Tibial artery (tissue), 4 donors: ENCODE data around the gene HDGFL3.

Experiments
- DNase-seq, 2 donors: peaks; one replicate each; pipeline ENCODE4 v3.0.0-alpha.2; 2019
- H3K27ac ChIP-seq, 2 donors: fragments of 200-600 bp; sonication (generic) in 1 of 2; 1 replicate in 1 of 2; 2 replicates in 1 of 2; pipeline ENCODE4 v1.5.1; 2018 to 2019; ENCODE audit warnings: mild to moderate bottlenecking in 1 of 2
- H3K27me3 ChIP-seq, 2 donors: fragments of 200-600 bp; sonication (generic) in 1 of 2; one replicate each; pipeline versions ENCODE4 v1.5.1 to v1.6.0; 2016 to 2019
- H3K36me3 ChIP-seq, 3 donors: fragments of 200-600 bp; sonication (generic) in 2 of 3; one replicate each; pipeline ENCODE4 v1.5.1; 2016 to 2019; ENCODE audit warnings: mild to moderate bottlenecking in 2 of 3
- H3K4me1 ChIP-seq, 4 donors: fragments of 200-600 bp; sonication (generic) in 2 of 4; 1 replicate in 3 of 4; 2 replicates in 1 of 4; pipeline ENCODE4 v1.5.1; 2016 to 2019
- H3K4me3 ChIP-seq, 2 donors: fragments of 200-600 bp; sonication (generic) in 1 of 2; 1 replicate in 1 of 2; 2 replicates in 1 of 2; pipeline ENCODE4 v1.5.1; 2018 to 2019; ENCODE audit warnings: mild to moderate bottlenecking in 2 of 2
- H3K9me3 ChIP-seq, 3 donors: fragments of 200-600 bp; sonication (generic) in 1 of 3; one replicate each; pipeline ENCODE4 v1.5.1; 2016 to 2019
- intact Hi-C: fragments of 100-400 bp; cut with DNase I; formaldehyde crosslinking; loops from one replicate; pipeline ENCODE4 v1.15.0; 2023; ENCODE audit warnings: low total_unique reads
- TF ChIP-seq, protein P1 (sequence below), 2 experiments: fragments of 200-600 bp in 1 of 2; fragments of 450-650 bp in 1 of 2; IDR thresholded peaks; one replicate each; pipeline ENCODE4 v1.5.1; 2017 to 2019; ENCODE audit warnings: antibody characterized with exemption in 2 of 2, mild to moderate bottlenecking in 1 of 2, moderate library complexity in 1 of 2

The HDGFL3 gene

DNA sequence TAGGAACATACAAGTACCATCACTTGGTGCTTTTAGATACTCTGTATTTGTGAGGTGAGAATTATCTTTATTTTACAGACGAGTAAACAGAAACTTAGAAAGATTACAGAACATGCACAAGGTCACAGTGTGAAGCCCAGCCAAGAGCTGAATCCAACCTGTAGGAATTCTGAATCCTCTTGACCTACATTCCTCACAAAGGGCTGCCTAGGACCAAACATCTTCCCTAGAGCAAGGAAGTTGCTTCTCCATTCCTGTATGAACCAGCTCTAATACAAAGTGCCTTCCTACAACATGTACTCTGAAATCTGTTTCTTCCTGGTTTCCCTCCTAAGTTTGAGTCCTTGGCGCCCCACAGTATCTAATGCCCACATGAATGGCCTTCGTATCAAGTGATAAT, 2.9 kb downstream of the HDGFL3 start:
- Histone ChIP-seq H3K27me3 (no peaks in the 10 kb centered on the region), H3K27ac (no peak overlapping the region), H3K36me3 (no peaks in the 10 kb centered on the region), H3K4me1 (peaks cover 0 to 52% (median 19%) of the 10 kb centered on the region in 4 donors), H3K4me3 (no peak overlapping the region), H3K9me3 (no peaks in the 10 kb centered on the region)
- no peak for DNase-seq
- TF ChIP-seq, protein P1, sequence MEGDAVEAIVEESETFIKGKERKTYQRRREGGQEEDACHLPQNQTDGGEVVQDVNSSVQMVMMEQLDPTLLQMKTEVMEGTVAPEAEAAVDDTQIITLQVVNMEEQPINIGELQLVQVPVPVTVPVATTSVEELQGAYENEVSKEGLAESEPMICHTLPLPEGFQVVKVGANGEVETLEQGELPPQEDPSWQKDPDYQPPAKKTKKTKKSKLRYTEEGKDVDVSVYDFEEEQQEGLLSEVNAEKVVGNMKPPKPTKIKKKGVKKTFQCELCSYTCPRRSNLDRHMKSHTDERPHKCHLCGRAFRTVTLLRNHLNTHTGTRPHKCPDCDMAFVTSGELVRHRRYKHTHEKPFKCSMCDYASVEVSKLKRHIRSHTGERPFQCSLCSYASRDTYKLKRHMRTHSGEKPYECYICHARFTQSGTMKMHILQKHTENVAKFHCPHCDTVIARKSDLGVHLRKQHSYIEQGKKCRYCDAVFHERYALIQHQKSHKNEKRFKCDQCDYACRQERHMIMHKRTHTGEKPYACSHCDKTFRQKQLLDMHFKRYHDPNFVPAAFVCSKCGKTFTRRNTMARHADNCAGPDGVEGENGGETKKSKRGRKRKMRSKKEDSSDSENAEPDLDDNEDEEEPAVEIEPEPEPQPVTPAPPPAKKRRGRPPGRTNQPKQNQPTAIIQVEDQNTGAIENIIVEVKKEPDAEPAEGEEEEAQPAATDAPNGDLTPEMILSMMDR (IDR thresholded peaks at IDR 0.05): no peak
- intact Hi-C loops: loop anchor here (5.0 to 10.0 kb wide), 2 partner anchors 192 to 660 kb away; partner anchors contain the start of genes C15orf40 and RPS17

DNA sequence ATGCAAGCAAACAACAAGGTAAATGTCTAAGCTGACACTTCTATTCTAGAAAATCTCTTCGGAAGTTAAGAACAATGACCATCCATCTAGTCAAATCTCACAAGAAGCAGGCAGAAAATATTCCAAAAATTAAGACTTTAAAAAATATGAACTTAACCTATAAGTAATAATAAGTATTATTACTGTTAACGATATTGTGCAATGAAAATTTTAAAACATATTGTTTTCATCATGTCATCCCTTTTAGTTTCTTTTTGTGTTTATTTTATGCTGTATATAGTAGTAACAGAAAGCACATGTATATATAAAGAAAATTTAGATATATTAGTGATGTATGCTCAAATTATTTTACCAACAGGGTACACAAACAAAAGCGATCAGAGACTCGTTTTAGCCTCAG, 4.1 kb downstream of the HDGFL3 start:
- Histone ChIP-seq H3K4me3 (no peak overlapping the region), H3K9me3 (no peaks in the 10 kb centered on the region), H3K27ac (no peak overlapping the region), H3K36me3 (no peaks in the 10 kb centered on the region), H3K27me3 (no peaks in the 10 kb centered on the region), H3K4me1 (peaks cover 0 to 50% (median 18%) of the 10 kb centered on the region in 4 donors)
- DNase-seq: no peak
- TF ChIP-seq, protein P1 (IDR thresholded peaks at IDR 0.05): no peak
- intact Hi-C loops: loop anchor here (10.0 kb wide), 1 partner anchor 659 kb away; the partner anchor contains the start of gene RPS17

DNA sequence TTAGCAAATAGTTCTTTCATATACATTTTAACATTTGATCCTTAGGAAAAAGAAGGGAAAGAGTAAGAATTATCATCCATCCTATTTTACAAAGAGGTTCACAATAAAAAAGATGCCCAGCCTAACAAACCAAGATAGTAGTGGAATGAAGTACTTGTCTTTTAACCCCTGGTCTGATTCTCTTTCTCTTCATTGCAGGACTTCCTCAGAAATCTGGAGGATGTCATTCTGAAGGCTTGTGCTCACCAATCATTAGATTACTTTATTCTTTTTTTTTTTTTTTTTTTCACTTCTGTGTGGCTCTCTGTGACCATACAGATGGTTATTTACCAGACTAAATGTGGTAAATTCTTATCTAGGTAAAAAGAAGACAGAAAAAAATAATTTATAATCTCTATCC, 7.0 kb downstream of the HDGFL3 start:
- H3K4me3 ChIP-seq: no peak overlapping the region
- DNase-seq: no peak
- no peaks in the 10 kb centered on the region for H3K27me3 ChIP-seq
- no peaks in the 10 kb centered on the region for H3K36me3 ChIP-seq
- intact Hi-C loops: loop anchor here (10.0 kb wide), 1 partner anchor 656 kb away; the partner anchor contains the start of gene RPS17
- TF ChIP-seq, protein P1 (IDR thresholded peaks at IDR 0.05): no peak
- no peak overlapping the region for H3K27ac ChIP-seq
- H3K9me3 ChIP-seq: no peaks in the 10 kb centered on the region
- H3K4me1 ChIP-seq: peaks cover 0 to 35% (median 5%) of the 10 kb centered on the region in 4 donors

DNA sequence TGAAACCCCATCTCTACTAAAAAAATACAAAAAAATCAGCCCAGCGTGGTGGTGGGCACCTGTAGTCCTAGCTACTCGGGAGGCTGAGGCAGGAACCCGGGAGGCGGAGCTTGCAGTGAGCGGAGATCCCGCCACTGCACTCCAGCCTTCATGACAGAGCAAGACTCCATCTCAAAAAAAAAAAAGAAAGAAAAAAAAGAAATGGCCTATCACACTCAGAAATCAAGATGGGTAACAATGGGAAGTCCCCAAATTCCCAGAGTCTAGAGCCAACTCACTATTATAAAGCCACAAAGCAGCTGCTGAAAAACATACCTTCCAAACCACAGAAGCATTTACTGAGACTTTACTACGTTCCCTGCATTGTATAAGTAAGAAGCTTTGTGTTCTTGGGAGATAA, 7.5 kb downstream of the HDGFL3 start:
- TF ChIP-seq, protein P1 (IDR thresholded peaks at IDR 0.05): no peak
- Histone ChIP-seq H3K27me3 (no peaks in the 10 kb centered on the region), H3K4me3 (no peak overlapping the region), H3K27ac (no peak overlapping the region), H3K36me3 (no peaks in the 10 kb centered on the region), H3K4me1 (peaks cover 0 to 30% (median 4%) of the 10 kb centered on the region in 4 donors), H3K9me3 (no peaks in the 10 kb centered on the region)
- DNase-seq: no peak
- intact Hi-C loops: loop anchor here (10.0 kb wide), 1 partner anchor 655 kb away; the partner anchor contains the start of gene RPS17

DNA sequence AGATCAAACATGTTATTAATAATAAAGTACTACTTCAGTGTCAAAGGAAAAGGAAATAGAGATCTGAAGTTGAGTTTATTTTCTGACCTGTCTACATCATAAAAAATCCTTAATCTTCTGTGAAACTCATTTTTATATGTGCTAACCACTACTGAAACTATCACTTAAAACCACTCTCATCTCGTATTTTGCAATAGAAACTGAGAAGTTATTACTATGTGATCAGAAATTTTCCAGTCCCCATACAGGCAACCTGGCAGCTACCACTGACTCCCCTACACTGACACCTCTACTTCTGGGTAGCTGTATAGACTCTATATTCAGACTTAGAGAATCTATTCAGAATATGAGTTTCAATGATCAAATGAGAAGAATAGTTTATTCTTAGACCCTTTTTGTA, 8.3 kb downstream of the HDGFL3 start:
- TF ChIP-seq, protein P1 (IDR thresholded peaks at IDR 0.05): no peak

DNA sequence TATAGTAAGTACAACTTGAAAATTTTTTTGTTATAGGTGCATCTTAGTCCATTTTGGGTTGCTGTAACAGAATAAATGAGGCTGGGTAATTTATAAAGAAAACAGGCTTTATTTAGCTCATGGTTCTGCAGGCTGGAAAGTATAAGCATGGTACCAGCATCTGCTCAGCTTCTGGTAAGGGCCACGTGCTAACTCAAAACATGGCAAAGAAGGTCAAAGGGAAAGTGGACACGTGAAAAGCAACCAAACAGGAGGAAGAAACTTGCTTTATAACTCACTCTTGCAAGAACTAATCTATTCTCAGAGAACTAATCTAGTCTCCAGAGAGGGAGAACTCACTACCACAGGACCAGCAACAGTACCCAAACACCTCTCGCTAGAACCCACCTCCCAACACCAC, 9.1 kb downstream of the HDGFL3 start:
- no peaks in the 10 kb centered on the region for H3K27me3 ChIP-seq
- intact Hi-C loops: no loop called here
- H3K4me3 ChIP-seq: no peak overlapping the region
- no peaks in the 10 kb centered on the region for H3K9me3 ChIP-seq
- peaks cover 0 to 25% (median 4%) of the 10 kb centered on the region in 4 donors for H3K4me1 ChIP-seq
- no peak for DNase-seq
- H3K36me3 ChIP-seq: no peaks in the 10 kb centered on the region
- H3K27ac ChIP-seq: no peak overlapping the region
- TF ChIP-seq, protein P1 (IDR thresholded peaks at IDR 0.05): no peak

More for the DNA sequence above, 8.3 kb downstream of the HDGFL3 start:
- Histone ChIP-seq H3K27ac (no peak overlapping the region), H3K9me3 (no peaks in the 10 kb centered on the region), H3K4me1 (peaks cover 0 to 26% (median 4%) of the 10 kb centered on the region in 4 donors), H3K27me3 (no peaks in the 10 kb centered on the region), H3K36me3 (no peaks in the 10 kb centered on the region), H3K4me3 (no peak overlapping the region)
- no peak for DNase-seq
- intact Hi-C loops: no loop called here
